Ecto neural progenitor cell (in vitro differentiated cells): Measurements from ENCODE around the gene DNAAF1.
A peak's percentile ranks its signal among the peaks of the same experiment; 100 is the strongest.

Source experiments
- DNase-seq: peaks from one replicate; pipeline ENCODE4 v3.0.0-alpha.2; 2018; ENCODE audit warnings: low spot score

Gene DNAAF1

DNA sequence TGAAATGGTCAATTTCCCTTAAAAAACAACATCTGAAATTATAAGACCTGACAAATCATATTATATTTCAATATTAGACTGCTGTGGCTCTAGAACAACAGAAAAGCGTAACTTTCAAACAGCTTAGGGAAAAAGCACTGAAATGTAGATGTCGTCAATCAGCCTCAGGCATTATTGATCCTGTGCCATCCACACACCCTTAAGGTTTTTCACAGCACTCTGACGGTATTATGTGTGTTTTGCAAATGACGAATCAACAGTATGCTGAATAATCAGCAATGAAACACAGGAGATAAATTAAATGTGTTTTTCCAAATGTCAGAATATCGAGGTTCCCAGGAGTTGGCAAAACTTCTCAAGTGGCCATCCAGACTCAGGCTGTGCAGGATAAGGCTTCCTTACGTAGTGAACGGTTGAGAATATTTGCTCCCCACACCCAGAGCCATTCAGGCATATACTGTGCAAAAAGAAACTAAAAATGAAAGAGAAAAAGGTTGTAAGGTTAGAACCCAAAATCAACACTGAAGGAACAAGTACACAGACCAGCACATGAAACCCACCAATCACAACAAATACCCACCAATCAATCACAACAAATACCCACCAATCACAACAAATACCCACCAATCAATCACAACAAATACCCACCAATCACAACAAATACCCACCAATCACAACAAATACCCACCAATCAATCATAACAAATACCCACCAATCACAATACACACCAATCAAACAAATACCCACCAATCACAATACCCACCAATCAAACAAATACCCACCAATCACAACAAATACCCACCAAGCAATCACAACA, 20.6 kb upstream of the DNAAF1 start:
- no peak for DNase-seq

DNA sequence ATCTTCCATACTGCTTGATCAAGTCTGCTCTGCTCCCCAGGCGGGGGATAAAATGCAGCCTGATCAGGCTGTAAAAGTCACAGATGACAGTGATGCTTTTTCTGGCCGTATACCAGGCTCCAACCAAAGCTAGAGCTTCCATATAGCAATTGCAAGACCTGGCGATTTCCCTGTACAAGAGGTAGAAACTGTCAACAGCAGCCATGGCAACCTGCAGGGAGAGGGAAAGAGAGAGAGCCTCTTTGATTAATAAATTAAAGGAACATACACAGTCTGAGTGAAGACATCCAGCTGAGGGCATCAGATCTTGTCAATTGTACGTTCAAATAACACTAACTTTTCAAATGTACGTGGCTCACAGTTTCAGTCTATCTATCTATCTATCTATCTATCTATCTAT, 14.0 kb upstream of the DNAAF1 start:
- no peak for DNase-seq

DNA sequence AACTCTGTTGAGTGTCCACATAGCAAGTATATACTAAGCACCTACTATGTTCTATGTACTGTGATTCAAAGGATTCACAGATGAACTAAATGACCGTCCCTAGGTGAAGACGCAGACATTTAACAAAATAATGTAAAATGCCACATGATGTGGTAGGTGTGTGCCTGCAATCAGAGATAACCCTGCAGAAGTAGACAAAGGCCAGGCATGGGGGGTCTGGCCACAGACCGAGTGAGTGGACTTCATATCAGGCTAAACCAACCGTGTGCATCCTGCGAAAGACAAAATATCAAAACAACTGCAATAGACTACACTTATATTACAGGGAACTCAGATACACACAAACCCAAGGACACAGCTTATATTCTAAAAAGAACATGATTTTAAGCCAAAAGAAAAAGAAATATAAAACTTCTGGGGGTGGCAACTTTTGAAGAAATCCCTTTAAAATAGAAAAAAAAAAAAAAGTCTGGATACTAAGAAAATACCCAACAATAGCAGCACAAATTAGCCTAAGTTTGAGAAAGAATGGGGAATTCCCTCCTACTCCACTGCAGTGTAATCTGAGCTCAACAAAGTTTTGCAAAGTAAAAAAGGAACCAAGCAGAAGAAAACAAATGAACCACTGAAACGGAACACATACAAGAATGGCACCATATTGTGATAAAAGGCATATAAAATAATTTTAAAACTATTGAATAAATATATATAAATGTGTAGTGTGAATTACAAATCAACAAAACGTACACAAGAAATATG, 12.4 kb upstream of the DNAAF1 start:
- DNase-seq = no peak

- peak; percentile 65 for DNase-seq
These were observed 8.6 kb upstream of the DNAAF1 start for GRCh38 chr16:84136331-84137125.

DNA sequence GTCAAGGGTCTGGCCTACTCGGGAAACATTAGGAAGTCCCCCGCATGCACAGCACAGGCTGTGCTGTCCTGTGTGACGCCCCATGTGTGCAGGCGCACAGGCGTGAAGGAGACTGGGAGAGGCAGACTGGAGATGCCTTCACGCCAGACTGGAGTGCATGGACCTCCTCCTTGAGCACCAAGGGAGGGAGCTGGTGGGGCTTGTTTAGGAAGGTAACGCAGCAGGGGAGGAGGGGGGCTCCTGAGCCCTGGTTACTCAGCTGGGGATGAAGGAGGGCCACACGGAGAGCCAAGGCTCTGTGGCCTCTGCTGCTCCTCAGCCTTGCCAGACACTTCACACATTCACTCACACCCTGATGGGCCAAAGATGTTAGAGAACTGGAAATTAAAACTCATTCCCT, 7.8 kb upstream of the DNAAF1 start:
- no peak for DNase-seq

DNA sequence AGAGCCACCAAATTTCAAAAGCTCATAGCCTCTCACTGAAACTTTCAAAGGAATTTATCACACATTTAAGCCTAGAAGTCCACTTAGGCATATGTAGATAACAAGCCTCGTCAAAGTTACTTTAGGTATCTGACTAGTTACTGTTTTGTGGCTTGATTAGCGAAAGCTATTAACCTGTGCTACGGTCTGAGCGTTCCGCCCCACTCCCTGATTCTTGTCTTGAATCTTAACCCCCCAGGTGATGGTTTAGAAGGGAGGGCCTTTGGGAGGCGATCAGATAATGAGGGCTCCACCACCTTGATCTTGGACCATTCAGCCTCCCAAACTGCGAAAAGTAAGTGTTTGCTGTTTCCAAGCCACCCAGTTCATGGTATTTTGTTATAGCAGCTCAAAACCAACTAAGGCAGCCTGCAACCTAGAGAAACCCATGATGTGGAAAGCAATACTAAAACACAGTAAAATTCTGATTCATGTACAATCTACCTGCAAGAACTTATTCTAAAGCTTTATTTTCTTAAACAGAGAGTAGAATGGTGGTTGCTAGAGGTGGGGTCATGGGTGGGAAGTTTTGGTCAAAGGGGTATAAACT, 7.2 kb upstream of the DNAAF1 start:
- DNase-seq = no peak

DNA sequence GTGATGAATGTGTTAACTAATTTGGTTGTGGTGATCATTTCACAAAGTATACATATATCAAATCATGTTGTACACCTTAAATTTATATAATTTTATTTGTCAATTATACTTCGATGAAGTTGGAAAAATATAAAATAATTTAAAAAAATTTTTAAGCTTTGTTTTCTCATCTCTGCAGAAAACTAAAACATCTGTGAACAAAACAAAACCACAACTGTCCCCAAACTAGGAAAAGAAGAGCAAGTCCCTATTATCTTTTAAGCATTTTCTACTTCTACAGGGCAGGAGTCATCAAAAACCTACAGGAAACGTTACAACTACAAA, 6.6 kb upstream of the DNAAF1 start:
- DNase-seq = no peak

GRCh38 chr16:84138824-84139627, 6.1 kb upstream of the DNAAF1 start:
- DNase-seq = no peak

GRCh38 chr16:84139628-84140258, 5.4 kb upstream of the DNAAF1 start:
- no peak for DNase-seq

DNA sequence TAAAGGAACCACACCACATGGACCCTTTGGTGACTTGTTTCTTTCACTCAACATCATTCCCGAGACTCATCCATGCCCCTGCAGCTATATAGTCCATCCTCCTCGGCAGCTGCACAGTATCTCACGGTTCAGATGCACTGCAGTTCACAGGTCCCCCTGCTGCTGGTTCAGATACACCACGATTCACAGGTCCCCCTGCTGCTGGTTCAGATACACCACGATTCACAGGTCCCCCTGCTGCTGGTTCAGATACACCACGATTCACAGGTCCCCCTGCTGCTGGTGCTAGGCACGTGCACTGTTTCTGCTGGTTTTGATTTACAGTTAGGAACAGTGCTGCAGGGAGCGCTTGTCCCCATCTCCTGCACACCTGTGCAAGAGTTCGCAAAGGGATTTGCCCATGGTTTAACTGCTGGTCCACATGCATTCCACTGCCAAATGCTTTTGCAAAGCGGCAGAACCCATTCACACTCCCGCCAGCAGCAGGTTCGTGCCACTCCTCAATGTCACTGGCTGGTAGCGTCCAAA, 3.9 kb upstream of the DNAAF1 start:
- DNase-seq = no peak

GRCh38 chr16:84143081-84143480, 2.0 kb upstream of the DNAAF1 start:
- no peak for DNase-seq

- no peak for DNase-seq
These were observed 1.3 kb upstream of the DNAAF1 start for GRCh38 chr16:84143784-84144199.

- DNase-seq = peak; percentile 69
These were observed 774 bp upstream of the DNAAF1 start for GRCh38 chr16:84144209-84144858.

DNA sequence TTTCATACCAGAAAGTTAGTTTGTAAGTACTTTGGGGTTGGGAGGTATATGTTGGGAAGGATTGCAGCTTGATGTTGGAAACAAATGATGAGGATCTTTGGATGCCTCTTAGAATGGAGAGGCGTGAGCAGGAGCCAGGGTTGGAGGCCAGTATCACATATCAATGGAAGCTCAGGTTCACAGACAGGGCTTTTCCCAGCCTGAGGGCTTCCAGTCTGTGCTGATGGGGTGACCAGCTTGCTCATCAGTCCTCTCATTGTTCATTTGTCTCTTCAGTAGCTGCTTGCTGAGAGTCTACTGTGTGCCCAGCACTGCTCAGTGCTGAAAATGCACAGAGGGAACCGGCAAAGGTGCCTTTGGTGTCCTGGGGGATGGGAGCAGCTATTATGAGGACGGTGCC, 5.8 kb downstream of the DNAAF1 start:
- no peak for DNase-seq

GRCh38 chr16:84153660-84154214, 8.6 kb downstream of the DNAAF1 start:
- no peak for DNase-seq

DNA sequence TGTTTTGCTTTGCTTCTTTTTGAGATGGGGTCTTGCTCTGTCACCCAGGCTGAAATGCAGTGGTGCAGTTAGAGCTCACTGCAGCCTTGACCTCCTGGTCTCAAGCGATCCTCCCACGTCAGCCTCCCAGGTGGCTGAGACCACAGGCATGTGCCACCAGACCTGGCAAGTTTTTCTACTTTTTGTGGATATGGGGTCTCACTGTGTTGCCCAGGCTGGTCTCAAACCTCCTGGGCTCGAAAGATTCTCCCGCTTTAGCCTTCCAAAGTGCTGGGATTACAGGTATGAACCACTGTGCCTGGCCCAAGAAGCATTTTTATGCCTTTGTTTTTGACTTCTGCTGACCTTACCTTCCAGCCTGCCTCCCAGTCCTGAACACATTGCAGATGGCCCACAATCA, 10.1 kb downstream of the DNAAF1 start:
- no peak for DNase-seq

DNA sequence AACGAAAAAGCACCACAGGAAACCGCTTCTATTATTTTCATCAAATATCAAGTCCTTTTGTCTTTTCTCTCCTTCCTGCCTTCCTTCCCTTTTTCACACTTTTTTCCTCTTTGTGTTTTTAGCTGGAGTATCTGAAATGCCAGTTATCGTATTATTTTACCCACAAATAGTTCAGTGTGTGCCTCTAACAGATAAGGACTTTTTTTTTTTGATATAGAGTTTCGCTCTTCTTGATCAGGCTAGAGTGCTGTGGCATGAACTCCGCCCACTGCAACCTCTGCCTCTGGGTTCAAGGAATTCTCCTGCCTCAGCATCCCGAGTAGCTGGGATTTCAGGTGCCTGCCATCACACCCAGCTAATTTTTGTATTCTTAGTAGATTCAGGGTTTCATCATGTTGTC, 10.7 kb downstream of the DNAAF1 start:
- DNase-seq = no peak

DNA sequence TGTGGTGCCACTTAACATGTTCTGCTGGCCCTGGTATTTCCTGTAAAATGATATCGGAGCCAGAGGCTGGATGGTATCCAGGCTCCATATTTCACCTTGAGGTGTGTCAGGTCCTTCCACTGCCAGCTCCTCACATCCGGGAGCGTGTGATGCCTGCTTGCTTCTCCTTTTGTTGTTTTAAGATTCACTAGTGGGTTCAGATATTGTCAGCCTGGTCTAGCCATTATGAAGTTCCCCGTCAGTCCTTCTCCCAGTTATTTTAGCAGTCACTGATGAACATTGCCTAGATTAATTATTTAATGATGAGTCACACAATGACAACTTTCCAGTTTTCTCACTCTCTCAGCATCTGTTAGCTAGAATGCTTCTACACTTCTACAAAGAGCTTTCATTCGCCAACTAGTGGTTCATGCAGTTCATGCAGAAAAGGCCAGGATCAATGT, 11.3 kb downstream of the DNAAF1 start:
- DNase-seq = no peak

DNA sequence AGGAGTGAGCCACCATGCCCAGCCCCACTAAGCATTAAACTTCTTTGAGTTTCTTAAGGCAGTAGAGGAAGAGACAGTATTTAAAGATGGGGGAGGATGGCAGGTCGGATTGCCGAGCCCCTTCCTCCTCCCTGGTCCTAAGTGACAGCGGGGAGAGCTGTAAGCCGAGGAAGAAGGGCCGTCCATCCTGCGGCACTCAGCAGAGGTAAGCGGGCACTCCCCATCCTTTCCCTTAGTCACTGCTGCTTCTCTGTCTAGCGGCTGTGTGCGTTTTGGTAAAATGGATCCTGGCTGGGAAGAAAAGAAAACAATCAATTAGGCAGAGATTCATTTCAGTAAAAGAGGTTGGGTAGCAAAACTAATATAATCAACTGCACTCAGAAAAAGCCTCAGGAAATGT, 13.9 kb downstream of the DNAAF1 start:
- DNase-seq = no peak

DNA sequence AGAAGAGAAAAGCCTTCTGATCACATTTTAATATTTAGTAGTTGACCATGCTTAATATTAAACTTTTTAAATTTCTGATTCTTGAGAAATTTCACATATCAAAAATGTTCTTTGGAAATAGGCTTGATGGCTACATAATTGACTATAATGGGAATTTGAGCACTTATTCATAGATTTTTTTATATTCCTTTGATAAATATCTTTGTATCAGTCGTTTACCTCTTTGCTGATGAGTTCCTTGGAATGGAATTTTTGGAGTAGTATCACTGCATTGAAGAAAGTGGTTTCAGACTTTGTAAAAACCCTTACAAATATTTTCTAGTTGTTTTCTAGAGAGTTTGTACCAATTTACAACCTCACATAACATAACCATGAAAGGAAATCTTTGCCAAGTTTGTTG, 14.7 kb downstream of the DNAAF1 start:
- DNase-seq = no peak
